Stimulated activated CD4-positive, alpha-beta T cell treated with anti-CD3 and anti-CD28 coated beads, Interleukin-15, amount 100 ng/mL, for 24 hours (primary cell): ENCODE data around the gene HYCC1.
A peak's percentile ranks its signal among the peaks of the same experiment; 100 is the strongest.

Source experiments
- DNase-seq: peaks from one replicate; pipeline ENCODE4 v3.0.0-alpha.2; 2020

The HYCC1 gene

DNA sequence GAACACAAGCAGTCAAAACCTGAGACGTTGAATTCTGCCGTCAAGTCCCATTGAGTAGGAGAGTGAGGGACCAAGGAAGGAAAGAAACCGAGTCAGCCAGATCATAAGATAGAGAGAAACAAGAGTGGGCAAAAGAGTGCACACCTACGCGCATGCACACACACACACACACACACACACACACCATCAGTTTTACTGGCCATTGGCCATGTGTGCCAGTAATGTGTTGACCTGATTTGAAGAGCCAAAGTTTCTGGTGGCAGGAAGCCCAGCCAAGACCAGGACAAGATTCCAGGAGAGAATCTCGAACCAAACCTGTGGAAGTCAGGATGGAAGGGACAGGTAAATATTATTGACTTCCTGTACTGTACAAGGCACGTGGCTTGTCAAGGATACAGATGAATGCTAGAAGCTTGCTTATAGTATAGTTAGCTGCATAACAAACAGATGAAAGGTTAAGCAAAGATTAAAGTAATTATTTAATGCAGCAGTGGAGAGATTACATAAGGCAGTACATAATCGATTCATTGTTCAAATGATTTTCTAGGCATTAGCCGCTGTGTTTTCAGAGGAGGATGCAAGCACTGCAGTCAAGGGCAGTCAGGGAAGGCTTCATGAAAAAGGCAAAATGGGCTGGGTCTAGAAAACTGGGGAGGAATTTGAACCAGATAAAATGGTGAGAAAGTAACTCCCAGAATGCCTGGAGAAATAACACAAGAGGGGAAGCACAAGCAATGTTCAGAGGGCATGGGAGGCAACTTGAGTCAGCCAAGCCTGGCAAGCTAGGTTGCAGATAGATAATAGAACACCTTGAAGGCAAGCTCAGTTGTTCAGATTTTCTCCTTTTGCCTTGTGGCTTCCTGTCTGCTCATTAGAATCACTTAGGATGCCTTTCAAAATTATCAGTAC lies 2.7 kb upstream of the HYCC1 start:
- no peak for DNase-seq

DNA sequence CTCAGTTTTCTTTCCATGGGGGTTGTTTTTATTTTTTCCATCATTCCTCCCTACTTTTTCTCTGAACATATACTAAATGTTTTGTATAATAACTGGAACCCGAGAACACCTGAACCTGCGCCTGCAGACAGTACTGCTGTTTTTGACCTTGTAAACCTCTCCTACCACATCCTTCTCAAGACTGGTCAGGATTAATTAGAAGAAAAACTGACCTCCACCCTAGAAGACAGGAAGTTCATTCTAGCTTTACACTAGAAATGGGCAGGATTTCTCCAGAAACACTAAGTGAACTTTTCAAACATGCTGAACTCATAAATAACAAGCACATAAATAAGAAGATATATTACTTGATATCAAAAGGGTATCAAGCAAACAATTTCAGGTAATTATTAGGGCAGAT lies 751 bp upstream of the HYCC1 start:
- DNase-seq, result no peak

DNA sequence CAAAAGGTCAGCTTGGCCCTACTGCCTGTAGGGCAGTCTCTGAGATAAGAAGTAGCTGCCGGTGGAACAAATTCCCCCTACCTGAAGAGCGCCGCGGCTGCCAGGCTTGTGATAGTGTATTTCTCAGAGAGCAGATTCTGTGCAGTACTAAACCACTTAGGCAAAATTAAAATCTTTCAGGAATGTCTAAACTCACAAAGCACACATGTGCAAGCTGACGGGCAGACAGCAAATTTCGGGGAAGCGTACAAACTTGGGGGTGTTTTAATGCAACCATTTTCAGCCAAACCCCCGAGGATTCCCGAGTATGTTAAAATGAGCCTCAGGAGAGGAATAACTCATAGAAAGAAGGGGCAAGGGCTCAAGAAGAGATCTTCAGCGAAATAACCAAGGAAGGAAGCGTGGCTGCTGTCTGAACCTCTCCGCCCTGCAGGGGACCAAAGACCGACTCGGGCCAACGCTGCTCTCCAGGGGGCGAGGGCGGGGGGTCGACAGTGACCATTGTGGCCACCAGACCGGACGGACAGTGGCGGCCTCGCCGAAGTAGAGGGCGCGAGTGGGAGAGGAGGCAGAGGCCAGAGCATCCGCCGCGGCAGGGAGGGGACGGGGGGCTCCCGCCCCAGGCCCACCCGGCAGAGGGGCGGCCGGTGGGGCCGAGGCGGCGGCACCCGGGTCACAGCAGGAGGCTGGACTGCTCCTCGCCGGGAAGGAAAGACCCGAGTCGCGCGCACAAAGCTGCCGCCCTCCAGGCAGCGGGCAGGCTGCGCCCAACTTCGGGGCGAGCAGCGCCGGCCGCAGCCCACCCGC lies 819 bp downstream of the HYCC1 start:
- DNase-seq, result peak; percentile 33

DNA sequence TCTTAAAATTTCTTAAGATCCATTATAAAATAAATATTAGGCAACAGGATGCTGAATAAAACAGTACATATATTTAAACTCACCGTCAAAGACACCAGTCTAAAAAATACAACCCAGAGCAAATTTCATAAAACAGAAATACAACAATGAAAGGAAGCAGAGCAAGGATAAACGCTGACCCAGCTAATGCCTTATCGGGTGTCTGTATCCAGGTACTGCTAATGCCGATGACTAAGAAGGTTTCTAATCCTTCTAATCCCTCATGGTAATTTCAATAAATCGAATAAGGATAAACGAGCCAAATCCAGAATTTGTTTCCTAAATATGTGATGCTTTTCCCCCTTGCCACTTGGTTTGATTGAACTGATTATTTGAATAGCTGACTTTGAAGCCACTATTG lies 1.7 kb downstream of the HYCC1 start:
- DNase-seq, result no peak

DNA sequence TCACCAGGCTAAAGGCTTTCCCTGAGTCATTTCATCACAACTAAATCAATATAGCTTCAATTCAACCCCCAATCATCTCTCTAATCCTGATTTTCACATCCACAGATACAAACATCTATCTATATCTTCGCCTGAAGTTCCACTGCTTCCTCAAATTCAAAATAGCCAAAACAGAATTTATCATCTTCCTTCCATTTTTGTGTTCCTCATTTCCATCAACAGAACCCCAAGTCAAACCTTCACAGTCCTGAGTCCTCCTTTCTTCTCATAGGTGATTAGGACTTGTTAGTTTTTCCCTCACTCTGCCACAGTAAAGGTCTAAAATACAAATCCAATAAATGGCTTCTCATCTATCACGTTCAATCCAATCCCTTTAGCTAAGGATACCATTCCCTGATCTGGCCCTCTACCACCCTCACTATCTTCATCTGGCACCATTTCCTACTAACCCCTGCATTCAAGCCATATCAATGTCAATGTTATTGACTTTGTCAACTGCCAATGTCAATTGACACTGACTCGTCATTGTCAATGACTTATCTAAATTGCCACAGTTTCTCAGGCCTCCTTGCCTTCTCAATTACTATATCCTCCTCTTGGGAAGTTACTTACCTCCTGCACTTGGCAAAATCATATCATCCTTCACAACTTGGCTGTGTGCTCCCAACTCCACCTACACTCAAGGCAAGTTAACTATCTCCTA lies 2.6 kb downstream of the HYCC1 start:
- DNase-seq, result no peak

DNA sequence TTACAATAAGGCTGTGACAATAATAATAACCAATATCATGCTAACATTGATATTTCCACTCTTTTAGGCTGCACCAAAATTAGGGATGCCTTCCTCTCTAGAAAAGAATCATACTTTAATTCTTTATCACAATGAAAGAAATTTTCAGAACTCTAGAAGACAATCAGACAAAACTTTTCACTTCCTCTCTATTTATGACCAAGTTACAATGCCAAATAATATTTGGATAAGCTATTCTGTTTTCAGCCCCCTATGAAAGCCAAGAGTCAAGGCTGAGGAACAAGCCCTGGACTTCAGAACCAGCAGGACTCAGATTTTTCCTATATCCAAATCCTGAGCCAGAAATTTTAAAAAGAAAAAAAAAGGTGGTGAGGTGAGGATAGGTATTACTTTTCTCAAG lies 4.6 kb downstream of the HYCC1 start:
- no peak for DNase-seq

DNA sequence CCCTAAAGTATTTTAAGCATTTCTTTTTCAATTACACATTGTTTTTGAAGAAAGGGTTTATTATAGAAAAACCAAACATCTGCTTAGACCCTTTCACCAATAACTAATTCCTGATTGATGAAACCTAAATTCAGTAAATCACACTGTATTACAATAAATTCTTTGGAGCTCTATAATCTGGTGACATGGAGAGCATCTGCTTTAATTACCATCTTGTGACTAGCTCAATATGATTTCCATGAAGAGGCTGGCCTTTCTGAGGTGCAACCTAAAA lies 9.7 kb downstream of the HYCC1 start:
- DNase-seq, result no peak

DNA sequence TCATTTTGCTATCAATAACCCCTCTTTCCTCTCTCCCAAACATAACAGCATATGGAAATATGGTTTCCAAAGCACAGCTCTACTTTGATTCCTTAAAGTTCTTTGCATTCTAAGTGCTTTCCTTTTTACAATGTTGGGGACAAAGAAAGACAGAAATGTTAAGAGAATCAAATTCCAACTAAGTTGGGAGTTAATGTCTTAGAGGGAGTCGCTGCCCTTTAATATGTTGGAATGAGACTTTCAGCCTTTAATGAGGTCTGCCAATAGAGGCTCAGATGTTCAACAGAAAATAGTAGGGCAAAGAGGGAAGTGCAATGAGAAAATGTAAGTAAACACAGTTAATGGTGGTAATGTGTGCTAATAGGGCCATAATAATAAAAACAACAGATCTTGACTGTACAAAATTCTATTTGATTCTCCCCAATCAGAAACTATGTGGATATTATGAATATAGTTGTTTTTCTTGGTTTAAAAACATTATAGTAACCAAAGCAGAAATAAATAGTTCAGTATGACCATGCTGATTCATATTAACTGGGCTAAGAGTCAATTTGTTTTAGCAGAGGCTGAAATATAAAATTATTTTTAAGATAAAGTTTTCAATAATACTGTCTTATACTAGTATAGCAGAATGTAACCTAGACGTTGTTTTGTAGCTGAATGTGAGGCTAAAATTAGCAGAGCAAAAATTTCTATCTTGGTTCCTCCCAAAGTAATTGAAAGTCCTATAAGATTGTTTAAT lies 10.3 kb downstream of the HYCC1 start:
- no peak for DNase-seq

DNA sequence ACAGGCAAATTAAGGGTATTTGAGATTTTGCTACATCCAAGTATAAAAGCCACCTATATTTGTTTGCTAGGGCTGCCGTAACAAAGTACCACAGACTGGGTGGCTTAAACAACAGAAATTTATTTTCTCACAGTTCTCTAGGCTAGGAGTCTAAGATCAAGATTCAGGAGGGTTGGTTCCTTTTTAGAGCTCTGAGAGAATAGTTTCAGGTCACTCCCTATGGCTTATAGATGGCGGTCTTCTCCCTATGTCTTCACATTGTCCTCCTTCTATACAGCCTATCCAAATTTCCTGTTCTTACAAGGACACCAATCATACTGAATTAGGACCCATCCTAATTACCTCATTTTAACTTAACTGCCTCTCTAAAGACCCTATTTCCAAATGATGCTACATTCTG lies 11.2 kb downstream of the HYCC1 start:
- DNase-seq, result no peak

DNA sequence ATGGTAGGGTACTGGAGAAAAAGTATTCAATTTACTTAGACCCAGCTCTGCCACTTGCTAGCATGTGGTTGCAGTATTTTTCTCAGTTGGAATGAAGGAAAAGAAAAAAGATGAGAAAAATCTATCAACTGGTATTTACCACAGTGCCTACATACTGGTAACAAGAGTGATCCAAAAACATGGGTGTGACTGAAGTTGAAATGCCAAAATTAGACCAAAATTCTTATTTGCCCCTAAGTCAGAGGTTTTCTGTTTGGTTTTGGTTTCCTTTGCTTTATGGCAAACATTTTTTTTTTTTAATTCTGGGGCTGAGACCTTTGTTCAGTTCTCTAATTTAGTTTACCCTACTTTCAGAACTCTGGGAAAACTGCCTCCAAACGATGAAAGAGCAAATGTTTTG lies 12.3 kb downstream of the HYCC1 start:
- no peak for DNase-seq

DNA sequence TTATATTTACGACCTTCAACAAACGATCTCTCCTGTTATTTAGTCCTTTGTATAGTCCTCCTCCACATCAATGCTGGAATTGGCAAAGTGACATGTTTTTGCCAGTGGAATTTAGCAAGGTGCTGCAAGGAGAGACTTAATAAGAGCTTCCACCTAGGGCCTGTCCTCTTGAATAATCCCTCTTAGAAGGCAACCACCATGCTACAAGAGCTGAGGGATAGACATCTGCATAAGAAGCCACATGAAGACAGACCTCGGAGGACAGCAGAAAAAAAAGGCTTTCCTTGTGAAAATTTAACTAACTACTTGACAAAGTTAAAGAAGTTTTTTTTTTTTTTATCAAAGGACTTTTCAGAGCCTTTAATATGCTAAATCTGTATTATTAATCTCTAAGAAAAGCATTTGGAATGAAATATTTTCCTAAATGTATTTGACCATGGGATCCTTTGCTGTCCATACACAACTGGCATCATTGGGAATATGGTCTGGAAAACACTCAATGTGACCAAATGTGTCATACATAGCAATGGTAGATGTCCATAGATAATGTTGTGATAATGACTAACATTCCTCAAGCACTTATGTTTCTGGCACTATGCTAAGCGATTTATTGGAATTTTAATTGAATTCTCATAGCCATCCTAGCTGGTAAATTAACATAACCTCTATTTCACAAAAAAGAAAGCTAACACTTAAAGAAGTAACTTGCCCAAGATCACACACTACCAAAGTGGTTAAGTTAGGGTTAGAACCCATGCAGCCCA lies 13.2 kb downstream of the HYCC1 start:
- DNase-seq, result no peak

DNA sequence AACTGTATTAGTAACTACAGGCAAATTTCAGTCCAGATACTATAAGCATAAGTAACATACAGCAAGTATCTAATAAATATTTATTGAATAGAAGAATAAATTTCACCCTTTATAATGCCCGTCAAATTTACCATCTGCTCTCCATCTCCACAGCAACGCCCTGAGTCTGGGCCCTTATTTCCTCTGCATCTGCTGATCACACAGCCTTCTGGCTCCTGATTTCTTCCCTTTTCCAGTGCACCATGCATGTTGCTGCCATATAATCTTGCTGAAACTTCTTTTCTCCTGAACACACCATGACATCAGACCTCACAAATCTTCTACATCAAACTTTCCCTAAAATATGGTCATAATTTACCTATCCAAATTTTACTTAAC lies 15.4 kb downstream of the HYCC1 start:
- DNase-seq, result no peak

DNA sequence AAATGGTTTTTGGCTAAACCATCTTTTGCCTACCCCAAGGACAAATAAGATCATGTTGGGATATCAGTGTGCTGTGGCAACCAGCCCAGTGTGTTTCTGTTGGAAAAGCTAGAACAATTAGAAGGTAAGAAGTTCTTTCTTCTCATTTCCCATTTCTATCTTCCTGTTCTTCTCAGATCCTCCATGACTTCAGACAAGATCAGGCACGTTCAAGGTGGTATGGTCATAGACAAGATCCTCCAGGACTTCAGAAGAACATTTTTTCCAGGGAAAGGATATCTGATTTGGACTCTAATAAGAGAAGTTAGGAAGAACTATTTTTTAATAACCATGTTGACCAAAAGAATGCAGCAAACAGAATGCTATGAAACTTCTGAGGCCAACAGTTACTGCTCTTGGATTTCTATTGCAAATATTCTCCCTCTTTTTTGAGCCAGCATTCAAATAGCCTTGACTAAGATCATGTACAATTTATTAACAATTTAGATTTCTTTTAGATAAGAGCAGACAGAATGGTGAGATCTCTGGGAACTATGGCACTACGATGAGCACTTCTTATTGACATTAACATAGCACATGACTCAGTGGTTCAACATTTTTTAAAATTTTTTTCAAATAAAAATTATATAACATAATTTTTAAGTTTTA lies 15.9 kb downstream of the HYCC1 start:
- no peak for DNase-seq

DNA sequence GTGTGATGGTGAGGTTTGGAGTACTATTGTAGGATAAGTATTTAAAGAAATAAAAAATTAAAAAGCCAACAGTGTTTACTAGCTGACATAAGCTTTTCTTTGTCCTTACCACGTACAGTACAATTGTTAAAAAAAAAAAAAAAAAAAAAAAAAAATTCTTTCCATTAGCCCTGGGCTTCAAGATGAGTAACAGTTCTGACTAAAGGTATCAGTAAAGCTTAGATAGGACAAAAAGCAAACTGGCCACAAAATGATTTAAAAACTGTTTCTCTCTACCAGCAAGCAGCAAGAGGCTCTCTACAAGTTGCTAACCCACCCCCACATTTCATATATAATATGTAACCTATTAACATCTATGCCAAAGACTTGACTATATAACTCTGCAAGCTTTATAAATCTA lies 17.5 kb downstream of the HYCC1 start:
- no peak for DNase-seq

DNA sequence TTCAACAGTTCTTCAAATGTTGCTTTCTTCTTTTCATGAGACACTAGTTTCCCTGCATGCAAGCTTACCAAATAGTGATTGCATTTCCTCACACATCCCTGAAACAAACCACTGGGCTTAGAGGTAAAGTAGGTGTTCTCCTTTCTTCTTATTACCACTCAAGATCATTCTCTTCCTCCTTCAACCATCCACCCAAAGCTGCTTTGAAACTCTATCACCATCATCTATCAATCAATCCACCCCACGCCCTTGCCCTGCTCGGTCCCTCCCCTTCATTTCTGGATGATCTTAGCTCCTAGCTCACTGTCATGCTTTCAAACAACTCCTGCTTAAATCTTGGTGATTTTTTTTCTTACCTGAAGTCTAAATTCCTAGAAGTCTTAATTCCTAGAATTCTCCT lies 18.9 kb downstream of the HYCC1 start:
- peak; percentile 14 for DNase-seq

DNA sequence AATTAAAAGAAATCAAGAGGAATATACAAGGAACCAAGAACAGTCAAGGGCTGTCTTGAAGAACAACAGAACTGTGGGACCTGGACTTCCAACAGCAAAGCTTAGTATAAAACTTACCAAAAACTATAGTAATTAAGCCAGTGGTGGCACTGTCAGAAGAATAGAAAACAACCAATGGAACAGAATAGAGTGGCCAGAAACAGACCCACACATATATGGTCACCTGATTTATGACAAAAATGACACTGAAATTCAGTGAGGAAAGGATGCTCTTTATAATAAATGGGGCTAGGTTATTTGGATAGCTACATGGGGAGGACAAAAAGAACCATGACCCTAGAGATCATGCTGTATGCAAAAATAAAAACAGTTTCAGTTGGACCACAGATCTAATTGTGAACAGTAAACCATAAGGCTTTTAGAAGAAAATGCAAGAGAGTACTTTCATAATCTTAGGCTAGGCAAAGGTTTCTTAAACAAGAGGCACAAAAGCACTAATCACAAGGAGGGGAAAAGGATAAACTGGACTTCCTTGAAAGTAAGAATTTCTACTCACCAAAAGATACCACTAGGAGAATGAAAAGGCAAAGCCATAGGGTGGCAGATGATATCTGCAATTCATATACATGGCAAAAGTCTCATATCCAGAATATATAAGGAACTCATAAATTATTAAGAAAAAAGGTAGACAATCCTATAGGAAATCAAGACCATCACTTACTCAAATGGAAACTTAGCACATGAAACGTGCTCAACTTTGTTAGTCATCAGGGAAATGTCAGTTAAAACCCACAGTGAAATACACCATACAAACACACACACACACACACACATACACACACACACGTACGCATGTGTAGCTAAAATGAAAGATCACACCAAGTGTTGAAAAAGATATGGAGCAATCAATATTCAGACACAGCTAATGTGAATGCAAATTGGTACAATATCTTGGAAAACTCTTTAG lies 20.8 kb downstream of the HYCC1 start:
- peak; percentile 65 for DNase-seq

DNA sequence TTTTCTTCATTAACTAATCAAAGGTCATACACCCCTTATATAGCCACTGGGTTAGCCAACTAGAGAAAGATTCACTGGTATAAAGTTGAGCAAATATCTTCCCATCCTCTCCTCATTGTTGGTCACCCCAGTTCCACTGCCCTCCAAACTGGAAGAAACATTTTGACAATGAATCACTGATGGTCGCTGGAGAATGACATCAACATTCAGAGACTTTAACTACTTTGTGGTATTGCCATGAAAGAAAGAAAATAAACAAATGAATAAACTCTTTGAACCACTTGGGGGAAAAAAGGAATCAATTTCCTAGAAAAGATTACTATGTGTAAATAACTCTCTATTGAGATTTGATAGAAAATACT lies 23.4 kb downstream of the HYCC1 start:
- DNase-seq, result no peak

DNA sequence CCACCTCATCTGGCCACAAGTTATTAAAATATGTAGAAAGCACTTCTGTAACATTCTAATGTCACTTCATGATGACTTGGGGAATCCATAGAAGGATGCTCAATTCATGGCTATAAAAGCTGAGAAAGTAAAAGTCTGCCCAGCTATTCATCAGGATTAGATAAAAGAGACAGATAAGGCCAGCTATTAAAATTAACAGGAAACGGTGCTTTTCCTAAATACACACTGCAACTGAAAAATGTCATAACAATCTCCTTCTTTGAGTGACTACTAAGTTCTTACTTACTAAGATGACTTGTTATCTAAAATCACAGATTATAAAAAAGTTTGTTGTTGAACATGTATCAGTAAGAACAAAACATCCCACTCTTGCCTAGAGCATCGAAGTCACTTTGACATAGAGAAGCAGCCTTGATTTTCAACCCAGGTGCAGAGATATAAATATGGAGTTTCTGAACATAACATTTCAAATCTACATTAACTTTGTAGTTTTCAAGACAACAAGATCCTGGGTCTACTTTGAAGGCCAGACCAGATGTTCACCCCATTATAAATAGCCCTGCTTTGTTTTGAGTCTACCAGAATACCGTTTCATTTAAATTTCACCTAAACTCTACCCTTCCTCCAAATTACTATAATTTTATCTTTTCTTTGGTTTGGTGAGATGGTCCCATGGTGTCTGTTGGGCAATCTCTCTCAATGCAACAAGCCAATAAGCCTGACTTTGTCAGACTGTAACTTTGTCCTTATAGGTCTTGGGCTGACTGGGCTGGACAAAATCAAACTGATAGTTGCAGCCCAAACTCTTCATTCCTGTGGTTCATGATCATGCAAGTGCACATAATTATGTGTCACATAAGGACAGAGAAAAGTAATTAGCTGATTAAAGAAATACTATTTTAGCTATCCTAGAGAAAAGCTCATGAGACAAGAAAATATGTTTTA lies 24.0 kb downstream of the HYCC1 start:
- DNase-seq, result no peak

DNA sequence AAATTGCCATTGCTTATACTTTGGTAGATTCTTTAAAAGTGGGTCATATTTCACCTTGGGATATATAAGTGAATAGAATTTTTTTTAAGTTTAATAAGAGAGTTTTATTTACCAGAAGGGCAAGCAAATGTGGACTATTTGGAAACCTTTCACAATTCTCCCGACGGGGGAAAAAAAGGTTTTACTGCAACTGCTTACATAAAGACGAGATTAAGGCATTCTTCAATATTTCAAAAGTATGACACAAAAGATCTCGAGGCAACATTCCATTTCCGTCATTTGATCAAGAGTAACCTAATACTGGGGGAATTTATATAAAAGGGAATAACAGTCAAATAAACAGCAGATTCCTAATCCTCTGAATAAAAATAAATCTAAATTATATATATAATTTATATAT lies 28.5 kb downstream of the HYCC1 start:
- no peak for DNase-seq
